K562 (cell line): ENCODE measurements around the gene MKRN2OS. TPM values are rescaled to one million over a fixed set of nuclear protein-coding genes. Genes with fewer than 3 reads are reported as not detected.

Experiments used
- ARNT ChIP-seq, 2 experiments: fragments of 450-650 bp; IDR thresholded peaks; 2 replicates each; pipeline ENCODE4 v1.6.1; 2016; ENCODE audit warnings: mild to moderate bottlenecking in 1 of 2
- C11orf30 ChIP-seq: fragments of 450-650 bp; IDR thresholded peaks from 2 replicates; pipeline ENCODE4 v1.6.1; 2016; ENCODE audit warnings: low read depth, mild to moderate bottlenecking
- CHCHD3 ChIP-seq: fragments of 250-450 bp; sonication (Bioruptor Pico); IDR thresholded peaks from 2 replicates; pipeline ENCODE4 v2.1.2; 2022; ENCODE audit warnings: mild to moderate bottlenecking
- CSDE1 ChIP-seq, 2 experiments: fragments of 450-650 bp; IDR thresholded peaks; 2 replicates each; pipeline ENCODE4 v1.6.1; 2016; ENCODE audit warnings: mild to moderate bottlenecking in 1 of 2
- ELF4 ChIP-seq: fragments of 450-650 bp; formaldehyde crosslinking; IDR thresholded peaks from 2 replicates; pipeline ENCODE4 v1.4.0; 2022; ENCODE audit warnings: missing genetic modification characterization
- ESRRB ChIP-seq: fragments of 250-450 bp; sonication (Bioruptor Pico); IDR thresholded peaks from 2 replicates; pipeline ENCODE4 v1.5.0; 2020; ENCODE audit warnings: mild to moderate bottlenecking, moderate library complexity, borderline replicate concordance
- ETS2 ChIP-seq: IDR thresholded peaks from 2 replicates; pipeline ENCODE4 v1.6.1; 2016; ENCODE audit warnings: borderline replicate concordance, missing genetic modification characterization, mild to moderate bottlenecking, moderate library complexity, missing compliant biosample characterization; ENCODE audit not compliant: poor library complexity, severe bottlenecking
- HDAC6 ChIP-seq: IDR thresholded peaks from 2 replicates; pipeline ENCODE4 v1.6.1; 2012; ENCODE audit warnings: low read depth, mild to moderate bottlenecking, control low read depth, inconsistent platforms, low read length, moderate library complexity
- HMBOX1 ChIP-seq: sonication (generic); IDR thresholded peaks from 2 replicates; pipeline ENCODE4 v1.6.1; 2016
- KLF1 ChIP-seq: fragments of 450-650 bp; IDR thresholded peaks from 2 replicates; pipeline ENCODE4 v1.6.1; 2016; ENCODE audit warnings: missing genetic modification characterization, missing compliant biosample characterization
- MBD2 ChIP-seq: sonication (generic); IDR thresholded peaks from 2 replicates; pipeline ENCODE4 v1.6.1; 2016; ENCODE audit warnings: low read depth, borderline replicate concordance
- MIER1 ChIP-seq: fragments of 450-650 bp; IDR thresholded peaks from 2 replicates; pipeline ENCODE4 v1.6.1; 2016; ENCODE audit warnings: antibody characterized with exemption, mild to moderate bottlenecking, low read depth
- NKRF ChIP-seq: fragments of 450-650 bp; IDR thresholded peaks from 2 replicates; pipeline ENCODE4 v1.6.1; 2016; ENCODE audit warnings: borderline replicate concordance
- RAD21 ChIP-seq, 2 experiments: fragments of 250-450 bp in 1 of 2; fragments of 450-650 bp in 1 of 2; sonication (Bioruptor Pico) in 1 of 2; formaldehyde crosslinking in 1 of 2; IDR thresholded peaks in 1 of 2; conservative IDR thresholded peaks in 1 of 2; 2 replicates each; pipeline versions ENCODE4 v1.4.0 to v1.8.0; 2020 to 2022; ENCODE audit warnings: mild to moderate bottlenecking in 2 of 2, moderate library complexity in 1 of 2
- RFX5 ChIP-seq: IDR thresholded peaks from 2 replicates; pipeline ENCODE4 v1.6.1; 2011; ENCODE audit warnings: low read depth, mild to moderate bottlenecking, improper control_type of control experiment, low read length
- SMC3 ChIP-seq: conservative IDR thresholded peaks from 2 replicates; pipeline ENCODE4 v1.6.1; 2011; ENCODE audit warnings: low read depth, low read length, improper control_type of control experiment; ENCODE audit not compliant: insufficient read depth
- TAL1 ChIP-seq: fragments of 450-650 bp; IDR thresholded peaks from 2 replicates; pipeline ENCODE4 v1.6.1; 2016; ENCODE audit warnings: mild to moderate bottlenecking
- ZBTB1 ChIP-seq: sonication (generic); formaldehyde crosslinking; IDR thresholded peaks from 2 replicates; pipeline ENCODE4 v1.8.1; 2023; ENCODE audit warnings: missing genetic modification reagents, low read depth, mild to moderate bottlenecking, borderline replicate concordance
- ZBTB26 ChIP-seq: fragments of 450-650 bp; formaldehyde crosslinking; IDR thresholded peaks from 2 replicates; pipeline ENCODE4 v1.4.0; 2022; ENCODE audit warnings: missing genetic modification characterization
- ZNF57 ChIP-seq: fragments of 450-650 bp; formaldehyde crosslinking; IDR thresholded peaks from 2 replicates; pipeline ENCODE4 v1.4.0; 2020; ENCODE audit warnings: mild to moderate bottlenecking, moderate library complexity
- ZNF609 ChIP-seq: sonication (generic); formaldehyde crosslinking; IDR thresholded peaks from 2 replicates; pipeline ENCODE4 v1.8.1; 2023; ENCODE audit warnings: missing genetic modification reagents, mild to moderate bottlenecking, borderline replicate concordance
- polyA plus RNA-seq, 8 experiments: library from polyadenylated mRNA; depleted of rRNA in 4 of 8; stranded (reverse) in 5 of 8; unstranded in 3 of 8; fragments of >200 nt; fragmentation: Nextera tagmentation in 2 of 8; fragmentation: Illumina TruSeq in 1 of 8; extraction: Ambion mirVana in 2 of 8; extraction: Trizol in 1 of 8; gene quantifications; 2 replicates each; pipeline versions ENCODE4 v1.2.1 to v1.2.3, GENCODE V29; 2011 to 2014; ENCODE audit warnings: inconsistent platforms in 1 of 8, missing spikeins in 1 of 8
- total RNA-seq, 7 experiments: library from RNA; depleted of rRNA in 6 of 7; stranded (reverse); fragments of >200 nt in 6 of 7; fragmentation: Illumina TruSeq in 2 of 7; extraction: Trizol in 2 of 7; gene quantifications; 2 replicates each; pipeline versions ENCODE4 v1.2.1 to v1.2.3, GENCODE V29; 2011 to 2021; ENCODE audit warnings: low replicate concordance in 1 of 7

MKRN2OS gene
- total and polyA plus RNA-seq, 9 of the 15 experiments (the other 6 are each of a cell fraction or from before 2014, with no cell fraction given), result 0.11 to 0.27 (median 0.17) TPM; not detected in 6

GRCh38 chr3:12556314-12556689 is 11.0 kb upstream of the MKRN2OS start (continued):
- TF ChIP-seq CHCHD3 (CRISPR knock-in tag) (no peak), ZBTB26 (CRISPR knock-in tag) (peak; percentile 84), TAL1 (no peak), ZNF609 (CRISPR knock-in tag) (no peak), ARNT (IDR thresholded peaks at IDR 0.05) (peak in 1 of 2 experiments; percentile 78; a peak in 3 of 4 replicates), CSDE1 (IDR thresholded peaks at IDR 0.05) (no peak), RFX5 (no peak), ZNF57 (no peak), C11orf30 (no peak), ELF4 (CRISPR knock-in tag) (peak; percentile 85), NKRF (peak; percentile 53; the same call in 1 of the 2 replicates), ZBTB1 (CRISPR knock-in tag) (no peak), HMBOX1 (no peak), HDAC6 (no peak), KLF1 (no peak), ESRRB (CRISPR knock-in tag) (no peak), MIER1 (peak; percentile 72; the same call in 1 of the 2 replicates), ETS2 (tag) (no peak), MBD2 (no peak), RAD21 (CRISPR knock-in tag; conservative IDR thresholded peaks at IDR 0.05 in 1 of 2, IDR thresholded peaks at IDR 0.05 in 1 of 2) (no peak), SMC3 (no peak)
